HL-60 (cell line): Measurements from ENCODE around the gene DENND4B.

ENCODE experiments used
- DNase-seq, 2 experiments: peaks; one replicate each; pipeline ENCODE4 v3.0.0-alpha.2; 2010 to 2020; ENCODE audit warnings: low read depth in 1 of 2, low spot score in 1 of 2
- H3K27ac ChIP-seq: fragments of 250-450 bp; sonication (Bioruptor Pico); replicated peaks from 2 replicates; pipeline ENCODE4 v1.5.1; 2020; ENCODE audit warnings: mild to moderate bottlenecking, moderate library complexity
- H3K27me3 ChIP-seq: fragments of 250-450 bp; sonication (Bioruptor Pico); 2 replicates; pipeline ENCODE4 v1.5.1; 2021; ENCODE audit warnings: mild to moderate bottlenecking, moderate library complexity; ENCODE audit not compliant: insufficient read depth, poor library complexity, severe bottlenecking
- H3K4me3 ChIP-seq: replicated peaks from 2 replicates; pipeline ENCODE4 v1.5.1; 2011; ENCODE audit warnings: mild to moderate bottlenecking, control low read depth, low read length; ENCODE audit not compliant: insufficient read depth
- GABPA ChIP-seq: IDR thresholded peaks from 2 replicates; pipeline ENCODE4 v1.6.1; 2012; ENCODE audit warnings: low read depth
- POLR2AphosphoS5 ChIP-seq: IDR thresholded peaks from 2 replicates; pipeline ENCODE4 v1.6.1; 2012; ENCODE audit warnings: low read depth
- SPI1 ChIP-seq: IDR thresholded peaks from 2 replicates; pipeline ENCODE4 v1.6.1; 2012; ENCODE audit warnings: low read depth, mild to moderate bottlenecking, borderline replicate concordance
- TF ChIP-seq, protein P1 (sequence below): IDR thresholded peaks from 2 replicates; pipeline ENCODE4 v1.6.1; 2012; ENCODE audit warnings: low read depth; ENCODE audit not compliant: insufficient replicate concordance
- TF ChIP-seq, protein P2 (sequence below): IDR thresholded peaks from one replicate; pipeline ENCODE4 v1.5.1; 2011; ENCODE audit warnings: low read length, control low read depth, inconsistent platforms; ENCODE audit not compliant: insufficient read depth

DENND4B gene

DNA sequence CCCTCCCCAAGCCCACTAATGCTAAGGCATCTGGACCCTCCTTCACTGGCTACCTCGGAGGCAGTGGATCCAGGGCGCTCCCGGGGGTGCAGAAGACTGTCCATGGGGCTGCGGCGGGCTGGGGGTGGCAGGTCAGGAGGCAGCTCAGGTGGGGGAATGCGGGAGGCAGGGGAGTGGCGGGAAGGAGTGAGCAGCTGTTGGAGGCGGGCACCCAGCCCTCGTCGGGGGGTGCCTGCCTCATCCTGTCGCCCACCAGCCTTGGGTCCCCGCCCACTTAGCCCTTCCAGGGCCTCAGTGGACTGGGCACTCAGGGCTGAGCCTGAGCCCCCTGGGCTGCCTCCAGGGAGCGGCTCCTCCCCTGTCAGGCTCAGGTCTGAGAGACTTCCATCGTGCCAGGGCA lies 13.1 kb downstream of the DENND4B start:
- TF ChIP-seq, protein P1, sequence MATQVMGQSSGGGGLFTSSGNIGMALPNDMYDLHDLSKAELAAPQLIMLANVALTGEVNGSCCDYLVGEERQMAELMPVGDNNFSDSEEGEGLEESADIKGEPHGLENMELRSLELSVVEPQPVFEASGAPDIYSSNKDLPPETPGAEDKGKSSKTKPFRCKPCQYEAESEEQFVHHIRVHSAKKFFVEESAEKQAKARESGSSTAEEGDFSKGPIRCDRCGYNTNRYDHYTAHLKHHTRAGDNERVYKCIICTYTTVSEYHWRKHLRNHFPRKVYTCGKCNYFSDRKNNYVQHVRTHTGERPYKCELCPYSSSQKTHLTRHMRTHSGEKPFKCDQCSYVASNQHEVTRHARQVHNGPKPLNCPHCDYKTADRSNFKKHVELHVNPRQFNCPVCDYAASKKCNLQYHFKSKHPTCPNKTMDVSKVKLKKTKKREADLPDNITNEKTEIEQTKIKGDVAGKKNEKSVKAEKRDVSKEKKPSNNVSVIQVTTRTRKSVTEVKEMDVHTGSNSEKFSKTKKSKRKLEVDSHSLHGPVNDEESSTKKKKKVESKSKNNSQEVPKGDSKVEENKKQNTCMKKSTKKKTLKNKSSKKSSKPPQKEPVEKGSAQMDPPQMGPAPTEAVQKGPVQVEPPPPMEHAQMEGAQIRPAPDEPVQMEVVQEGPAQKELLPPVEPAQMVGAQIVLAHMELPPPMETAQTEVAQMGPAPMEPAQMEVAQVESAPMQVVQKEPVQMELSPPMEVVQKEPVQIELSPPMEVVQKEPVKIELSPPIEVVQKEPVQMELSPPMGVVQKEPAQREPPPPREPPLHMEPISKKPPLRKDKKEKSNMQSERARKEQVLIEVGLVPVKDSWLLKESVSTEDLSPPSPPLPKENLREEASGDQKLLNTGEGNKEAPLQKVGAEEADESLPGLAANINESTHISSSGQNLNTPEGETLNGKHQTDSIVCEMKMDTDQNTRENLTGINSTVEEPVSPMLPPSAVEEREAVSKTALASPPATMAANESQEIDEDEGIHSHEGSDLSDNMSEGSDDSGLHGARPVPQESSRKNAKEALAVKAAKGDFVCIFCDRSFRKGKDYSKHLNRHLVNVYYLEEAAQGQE: no peak
- TF ChIP-seq GABPA: no peak
- TF ChIP-seq POLR2AphosphoS5: no peak
- TF ChIP-seq SPI1: no peak
- TF ChIP-seq, protein P2, sequence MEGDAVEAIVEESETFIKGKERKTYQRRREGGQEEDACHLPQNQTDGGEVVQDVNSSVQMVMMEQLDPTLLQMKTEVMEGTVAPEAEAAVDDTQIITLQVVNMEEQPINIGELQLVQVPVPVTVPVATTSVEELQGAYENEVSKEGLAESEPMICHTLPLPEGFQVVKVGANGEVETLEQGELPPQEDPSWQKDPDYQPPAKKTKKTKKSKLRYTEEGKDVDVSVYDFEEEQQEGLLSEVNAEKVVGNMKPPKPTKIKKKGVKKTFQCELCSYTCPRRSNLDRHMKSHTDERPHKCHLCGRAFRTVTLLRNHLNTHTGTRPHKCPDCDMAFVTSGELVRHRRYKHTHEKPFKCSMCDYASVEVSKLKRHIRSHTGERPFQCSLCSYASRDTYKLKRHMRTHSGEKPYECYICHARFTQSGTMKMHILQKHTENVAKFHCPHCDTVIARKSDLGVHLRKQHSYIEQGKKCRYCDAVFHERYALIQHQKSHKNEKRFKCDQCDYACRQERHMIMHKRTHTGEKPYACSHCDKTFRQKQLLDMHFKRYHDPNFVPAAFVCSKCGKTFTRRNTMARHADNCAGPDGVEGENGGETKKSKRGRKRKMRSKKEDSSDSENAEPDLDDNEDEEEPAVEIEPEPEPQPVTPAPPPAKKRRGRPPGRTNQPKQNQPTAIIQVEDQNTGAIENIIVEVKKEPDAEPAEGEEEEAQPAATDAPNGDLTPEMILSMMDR: no peak
- H3K4me3 ChIP-seq: no peak overlapping the region
- H3K27ac ChIP-seq: no peak overlapping the region
- no peaks in the 10 kb centered on the region for H3K27me3 ChIP-seq
- DNase-seq: no peak

DNA sequence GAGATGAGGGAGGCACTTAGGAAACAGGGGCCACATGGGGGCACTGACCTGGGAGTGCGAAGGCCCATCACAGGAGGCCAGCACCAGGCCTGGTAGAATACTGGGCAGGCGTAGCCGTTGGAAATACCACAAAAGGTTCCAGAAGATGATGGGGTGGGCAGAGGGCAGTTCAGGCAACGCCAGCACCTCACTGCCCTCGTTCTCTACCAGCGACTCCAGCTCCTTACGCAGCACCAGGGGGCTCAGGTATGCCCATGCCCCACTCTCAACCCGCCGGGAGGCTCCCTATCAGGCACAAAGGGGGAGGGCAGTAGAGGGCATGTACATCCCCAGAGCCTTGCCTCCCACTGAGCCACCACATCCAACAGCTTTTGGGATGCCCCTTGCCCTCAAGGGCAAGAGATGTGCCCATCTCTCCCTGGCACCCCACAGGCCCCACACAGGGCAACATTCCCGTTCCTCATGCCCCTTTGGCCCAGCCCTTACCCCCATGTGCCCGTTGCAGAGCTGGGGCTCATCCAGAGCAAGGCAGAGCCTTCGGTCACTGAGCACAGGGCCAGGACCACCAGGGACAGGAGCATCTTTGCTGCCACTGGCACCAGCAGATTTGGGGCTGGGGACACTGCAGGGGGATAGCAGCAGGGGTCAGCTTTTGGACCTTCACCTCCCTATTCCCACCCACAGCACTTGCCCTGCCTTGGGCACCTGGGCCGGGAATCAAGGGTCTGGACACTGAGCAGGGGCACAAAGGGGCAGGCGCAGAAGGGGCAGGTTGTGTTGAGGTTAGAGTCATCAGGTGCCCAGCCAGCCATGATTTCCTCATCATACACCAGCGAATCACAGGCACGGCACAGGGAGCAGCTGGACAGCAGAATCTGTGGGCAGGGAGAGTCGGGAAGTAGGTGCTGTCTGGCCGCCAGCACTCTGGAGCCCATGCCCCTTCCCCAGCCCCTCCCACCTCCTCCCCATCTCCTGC lies 14.1 kb downstream of the DENND4B start:
- Histone ChIP-seq H3K4me3 (no peak overlapping the region), H3K27me3 (no peaks in the 10 kb centered on the region), H3K27ac (no peak overlapping the region)
- no peak for DNase-seq
- TF ChIP-seq, protein P1: no peak
- TF ChIP-seq GABPA (no peak), POLR2AphosphoS5 (no peak), SPI1 (no peak)
- TF ChIP-seq, protein P2: no peak

DNA sequence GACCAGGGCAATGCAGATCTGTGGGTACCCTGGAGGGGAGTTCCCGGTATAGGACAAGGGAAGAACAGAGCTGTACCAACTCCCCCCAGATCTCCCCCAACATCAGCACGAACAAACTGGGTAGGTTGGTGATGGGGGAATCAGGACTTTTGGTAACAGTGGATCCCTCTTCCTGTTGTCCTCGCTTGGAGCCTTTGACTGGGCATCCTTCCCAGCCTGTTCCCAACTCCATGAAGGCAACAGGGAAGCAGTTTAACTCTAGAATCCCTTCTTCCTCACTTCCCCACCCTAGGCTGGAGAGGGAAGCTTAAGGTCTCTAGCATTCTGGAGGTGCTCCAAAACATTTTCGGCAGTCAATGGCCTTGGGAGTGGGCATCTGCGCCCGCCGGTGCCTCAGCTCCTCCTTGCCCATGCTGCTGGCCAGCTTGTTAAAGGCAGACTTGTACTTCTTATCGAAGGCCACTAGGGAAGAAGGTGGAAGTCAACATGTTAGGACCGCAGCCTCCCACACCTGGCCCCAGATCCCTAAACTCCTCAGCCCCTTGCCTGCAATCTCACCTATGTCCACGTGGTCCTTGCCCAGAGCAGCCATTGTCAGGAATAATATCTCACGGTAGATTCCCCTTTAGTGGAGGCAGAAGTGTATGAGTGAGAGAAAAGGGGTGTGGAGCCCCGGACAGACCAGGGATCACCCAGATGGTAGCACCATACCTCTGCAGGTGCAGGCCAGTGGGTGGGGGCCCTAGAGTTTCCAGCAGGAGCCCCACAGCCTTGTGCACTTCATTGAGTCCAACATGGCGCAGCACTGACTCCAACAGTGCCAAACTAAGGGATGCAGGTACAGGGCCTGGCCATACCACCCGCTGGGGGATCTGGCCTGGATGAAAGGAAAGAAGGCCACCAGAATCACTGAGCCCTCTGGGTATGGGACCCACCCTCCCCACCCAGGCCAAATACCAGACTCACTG lies 16.3 kb downstream of the DENND4B start:
- H3K27ac ChIP-seq: no peak overlapping the region
- no peaks in the 10 kb centered on the region for H3K27me3 ChIP-seq
- no peak overlapping the region for H3K4me3 ChIP-seq
- TF ChIP-seq POLR2AphosphoS5: no peak
- TF ChIP-seq SPI1: no peak
- TF ChIP-seq, protein P1: no peak
- TF ChIP-seq GABPA: no peak
- TF ChIP-seq, protein P2: no peak
- no peak for DNase-seq
